Activated gamma-delta T cell treated with Interleukin-2 at 50 U/mL for 16 hours (primary cell): ENCODE data around the gene ACOT7.
"Not testable (repeated sequence)": the region's sequence is repeated elsewhere in the genome, so short reads cannot be mapped to it uniquely, and the experiment has no call there.

Experiments
- DNase-seq: peaks from one replicate; pipeline ENCODE4 v3.0.0-alpha.2; 2020

ACOT7 gene

DNA sequence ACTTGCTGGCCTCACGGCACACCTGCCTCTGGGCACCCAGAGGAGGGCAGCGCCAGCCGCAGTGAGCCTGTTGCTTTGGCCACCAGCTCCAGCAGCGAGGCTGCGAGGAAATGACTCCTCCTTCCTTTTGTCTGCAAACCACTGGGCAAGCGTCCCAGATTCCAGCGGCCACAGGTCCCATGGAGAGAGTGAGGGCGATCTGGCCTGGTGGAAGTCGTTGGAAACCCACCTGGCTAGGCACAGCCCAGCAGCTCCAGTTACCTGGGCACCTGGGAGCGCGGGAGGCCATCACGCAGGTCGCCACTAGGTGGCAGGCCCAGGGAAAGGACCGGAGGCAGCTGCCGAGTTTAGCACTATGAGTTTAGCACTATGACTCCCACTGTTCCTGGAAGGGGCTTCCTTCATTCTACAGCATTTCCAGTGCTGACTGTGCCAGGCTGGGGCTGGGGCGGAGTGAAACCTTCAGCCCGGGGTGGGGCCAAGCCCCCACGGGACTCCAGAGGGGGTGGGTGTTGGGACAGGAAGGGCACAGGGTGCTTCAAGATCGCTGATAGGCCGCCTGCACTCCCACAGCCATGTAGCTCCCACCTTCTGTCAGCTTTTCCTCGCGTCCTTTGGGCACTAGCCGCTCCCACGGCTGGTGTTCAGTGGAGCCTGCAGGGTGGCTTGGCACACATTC lies 29.9 kb upstream of the ACOT7 start:
- DNase-seq, result peak; percentile 70

DNA sequence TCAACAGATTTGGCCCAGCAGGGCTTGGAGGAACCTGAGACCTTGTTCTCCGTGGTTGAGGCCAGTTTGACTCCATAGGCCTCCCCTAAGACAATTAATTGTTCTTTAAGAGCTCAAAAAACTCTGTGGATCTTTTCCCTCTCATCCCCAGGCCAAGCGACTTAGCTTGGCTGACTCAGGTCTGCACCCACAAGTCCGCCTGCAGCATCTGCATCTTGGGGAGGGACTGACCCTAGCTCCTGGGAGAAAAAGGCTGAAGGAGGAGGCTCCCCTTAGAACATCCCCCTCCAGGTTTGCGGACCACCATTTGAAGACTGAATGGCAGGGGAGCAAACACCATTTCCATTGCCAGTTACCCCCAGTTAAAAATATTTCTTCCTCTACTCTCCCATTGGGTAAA lies 27.7 kb upstream of the ACOT7 start:
- DNase-seq, result no peak

DNA sequence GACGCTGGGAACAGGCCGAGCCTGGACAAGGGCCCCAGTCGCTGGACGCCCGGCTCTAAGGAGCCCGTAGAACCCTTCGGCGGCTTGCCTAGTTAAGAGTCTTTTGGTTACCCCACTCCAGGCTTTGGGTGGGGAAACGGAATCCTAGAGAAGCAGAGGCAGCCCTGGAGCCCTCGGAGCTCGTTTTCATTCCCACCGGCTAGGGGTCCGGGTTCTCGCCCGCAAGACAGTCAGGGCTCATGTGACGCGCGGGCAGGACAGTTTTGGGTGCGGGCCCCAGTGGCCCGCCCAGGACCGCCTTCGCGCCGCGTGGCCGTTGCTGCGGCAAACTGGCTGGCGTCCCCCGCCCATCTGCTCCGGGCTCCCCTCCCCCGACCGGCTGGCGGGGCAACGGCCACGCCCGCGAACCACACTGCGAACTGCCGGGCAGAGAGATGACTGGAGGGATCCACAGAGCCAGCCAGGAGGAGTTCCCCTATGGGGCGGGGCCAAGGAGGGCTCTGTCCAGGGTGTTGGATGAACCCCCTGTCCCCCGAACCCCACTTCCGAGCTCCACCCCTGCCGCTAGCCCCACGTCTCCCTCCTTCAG lies 27.0 kb upstream of the ACOT7 start:
- no peak for DNase-seq

DNA sequence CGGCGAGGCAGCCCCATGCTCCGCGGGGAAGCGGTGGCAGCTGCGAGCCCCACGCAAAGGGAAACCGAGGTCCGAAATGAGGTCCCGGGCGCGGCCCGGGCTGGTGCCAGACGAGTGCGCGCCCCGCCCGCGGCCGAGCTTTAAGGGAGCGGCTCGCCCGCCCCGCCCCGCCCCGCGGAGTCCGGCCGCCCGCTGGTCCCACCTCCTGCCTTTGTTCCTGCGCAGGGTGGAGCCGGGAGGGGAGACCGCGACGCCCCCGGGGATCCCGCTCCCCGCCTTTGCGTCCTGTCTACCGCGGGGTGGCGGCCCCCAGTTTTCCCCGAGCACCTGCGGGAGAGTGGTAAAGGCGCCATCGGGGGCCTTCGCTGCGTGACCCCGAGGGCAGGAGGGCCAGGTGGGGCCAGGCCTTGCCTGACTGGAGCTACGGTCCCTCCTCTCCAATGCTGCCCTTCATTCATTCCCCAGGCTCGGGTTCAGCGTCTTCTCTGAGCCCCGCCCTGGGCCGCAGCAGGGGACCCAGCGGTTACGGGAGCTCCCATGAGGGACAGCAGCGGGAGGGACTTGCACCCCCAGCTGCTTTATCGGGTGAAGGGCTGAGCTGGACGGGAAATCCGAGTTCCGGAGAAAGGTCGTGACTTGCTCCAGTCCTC lies 26.4 kb upstream of the ACOT7 start, which contains the start of gene HES2:
TSS of gene HES2 (minus strand) at position 116 of the 650 bp plus-strand sequence. CDS start at position 17, 99 bp downstream.
- no peak for DNase-seq

DNA sequence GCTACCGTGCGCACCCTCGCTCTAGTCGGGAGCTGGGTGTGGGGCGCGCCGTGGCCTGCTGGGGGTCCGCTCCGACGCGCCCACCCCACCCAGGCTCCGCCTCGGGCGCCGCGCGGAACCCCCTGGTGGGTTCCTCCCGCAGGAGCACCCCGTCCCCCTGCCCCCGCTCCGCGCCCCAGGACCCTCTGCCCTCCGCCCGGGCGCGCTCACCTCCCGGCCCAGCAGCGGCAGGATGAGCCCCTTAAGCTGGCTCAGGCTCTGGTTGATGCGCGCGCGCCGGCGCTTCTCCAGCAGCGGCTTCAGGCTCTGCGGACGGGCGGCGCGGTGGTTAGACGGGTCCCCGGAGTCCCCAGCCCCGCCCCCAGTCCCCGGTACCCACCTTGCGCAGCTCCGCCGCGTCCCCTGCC lies 25.8 kb upstream of the ACOT7 start:
- no peak for DNase-seq

DNA sequence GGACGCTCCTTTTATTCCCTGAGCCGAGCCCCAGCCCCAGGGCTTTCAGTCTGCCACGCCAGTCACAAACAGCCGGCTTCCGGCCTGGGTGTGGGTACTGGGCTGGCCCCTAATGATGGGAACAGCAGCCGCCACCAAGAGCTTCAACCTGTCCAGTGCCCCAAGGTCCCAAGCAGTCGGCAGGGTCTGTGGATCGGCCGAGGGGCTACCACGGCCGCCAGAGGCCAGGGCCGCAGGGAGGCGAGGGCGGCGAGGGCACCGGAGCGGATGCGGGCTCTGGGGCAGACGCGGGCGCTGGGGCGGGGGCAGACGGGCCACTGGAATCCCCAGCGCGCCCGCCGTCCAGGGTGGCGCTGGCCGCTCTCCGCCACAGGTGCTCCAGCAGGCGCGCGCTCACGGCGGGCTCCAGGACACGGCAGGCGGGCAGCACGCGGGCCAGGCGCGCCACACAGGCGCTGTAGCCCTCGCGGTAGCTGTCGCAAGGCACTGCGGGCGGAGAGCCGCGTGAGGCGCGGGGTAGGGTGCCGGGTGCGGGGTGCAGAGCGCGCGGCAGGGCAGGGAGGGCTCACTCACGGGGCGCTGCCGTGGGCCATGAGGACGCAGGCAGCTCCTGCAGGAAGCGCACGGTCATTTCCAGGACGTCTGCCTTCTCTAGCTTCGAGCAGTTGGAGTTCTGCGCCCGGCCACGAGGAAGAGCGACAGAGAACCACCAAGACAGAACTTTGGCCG lies 25.3 kb upstream of the ACOT7 start:
- no peak for DNase-seq

DNA sequence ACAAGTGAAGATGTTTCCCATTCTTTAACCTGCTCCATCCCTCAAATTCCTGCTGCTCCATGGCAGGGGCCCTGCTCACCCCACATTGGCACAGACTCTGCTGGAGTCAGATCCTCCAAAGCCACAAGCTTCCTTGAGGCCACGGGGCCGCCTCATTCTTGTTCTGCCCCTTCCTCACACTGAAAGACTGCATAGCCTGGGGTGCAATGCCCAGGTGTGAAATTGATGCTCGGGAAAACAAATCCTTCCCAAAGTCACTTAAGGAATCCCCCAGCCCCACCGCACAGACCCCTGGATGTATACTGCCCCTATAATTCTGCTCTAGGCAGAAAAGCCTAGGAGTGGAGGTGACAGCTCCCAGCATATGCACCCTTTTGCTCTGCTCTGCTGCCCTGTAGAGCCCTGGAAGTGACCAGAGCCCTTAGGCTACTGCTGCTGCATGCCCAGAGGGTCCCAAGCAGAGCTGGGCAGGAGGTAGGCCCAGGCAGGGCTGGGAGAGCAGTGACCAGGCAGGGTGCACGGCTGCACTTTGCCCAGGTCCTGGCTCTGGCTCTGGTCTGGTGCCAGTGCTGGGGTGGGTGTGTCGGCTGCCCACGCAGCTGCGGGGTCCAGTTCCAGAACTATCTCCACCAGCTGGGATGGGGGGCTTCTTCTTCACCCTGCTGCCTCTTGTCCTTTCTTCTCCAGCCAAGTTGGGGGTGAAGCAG lies 24.5 kb upstream of the ACOT7 start:
- no peak for DNase-seq

DNA sequence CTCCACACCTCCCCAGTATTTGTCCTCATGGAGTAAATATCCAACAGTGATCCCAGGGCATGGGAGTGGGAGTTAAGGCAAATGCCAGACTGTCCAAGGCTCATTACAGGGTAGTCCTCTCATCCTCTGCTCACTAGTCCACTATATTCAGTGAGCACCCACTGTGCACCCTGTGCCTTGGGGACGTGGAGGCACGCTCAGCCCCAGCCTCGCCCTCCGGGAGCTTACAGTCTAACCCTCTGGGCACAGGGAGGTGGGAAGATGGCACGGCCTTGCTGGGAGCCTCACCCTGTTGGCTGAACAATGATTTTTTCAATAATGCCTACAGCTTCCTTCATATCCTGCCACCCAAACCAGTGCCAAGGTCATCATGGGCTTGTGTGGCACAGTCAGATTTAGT lies 23.3 kb upstream of the ACOT7 start:
- no peak for DNase-seq

DNA sequence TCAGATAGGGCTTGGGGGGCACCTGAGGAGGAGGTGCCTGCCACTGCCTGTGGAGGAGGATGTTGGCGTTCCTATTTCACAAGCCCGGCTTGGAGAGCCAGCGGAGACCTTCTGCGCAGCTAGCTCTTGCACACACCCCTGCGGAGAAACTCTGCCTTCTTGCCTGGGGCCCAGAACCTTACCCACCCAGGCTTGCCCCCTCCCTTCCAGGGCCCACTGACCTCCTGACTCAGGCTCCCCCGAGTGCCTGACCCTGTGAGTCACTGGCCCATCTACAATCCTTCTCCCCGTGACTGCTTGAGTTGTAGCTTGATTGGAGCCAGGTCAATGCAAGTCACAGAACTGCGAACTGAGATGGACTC lies 22.7 kb upstream of the ACOT7 start:
- DNase-seq, result no peak

DNA sequence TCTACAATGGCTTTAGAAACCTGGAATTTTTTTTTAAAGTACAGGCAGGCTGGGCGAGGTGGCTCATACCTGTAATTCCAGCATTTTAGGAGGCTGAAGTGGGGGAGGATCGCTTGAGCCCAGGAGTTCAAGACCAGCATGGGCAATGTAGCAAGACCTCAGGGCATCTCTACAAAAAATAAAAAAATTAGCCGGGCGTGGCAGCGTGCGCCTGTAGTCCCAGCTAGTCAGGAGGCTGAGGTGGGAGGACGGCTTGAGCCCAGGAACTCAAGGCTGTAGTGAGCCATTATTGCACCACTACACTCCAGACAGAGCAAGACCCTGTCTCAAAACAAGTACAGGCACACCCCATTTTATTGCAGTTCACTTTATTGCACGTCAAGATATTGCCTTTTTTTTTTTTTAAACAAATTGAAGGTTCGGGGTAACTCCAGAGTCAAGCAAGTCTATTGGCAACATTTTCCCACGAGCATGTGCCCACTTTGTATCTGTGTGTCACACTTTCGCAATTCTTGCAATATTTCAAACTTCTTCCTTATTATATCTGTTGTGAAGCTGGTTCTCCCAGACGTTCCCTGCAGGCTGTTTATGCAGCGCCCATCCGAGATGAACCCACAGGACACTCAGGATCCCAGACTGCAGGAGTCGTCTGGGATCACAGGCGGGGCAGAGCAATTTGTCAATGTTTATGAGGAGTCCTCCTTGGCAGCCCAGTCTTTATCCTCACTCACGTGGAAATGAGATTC lies 21.5 kb upstream of the ACOT7 start:
- DNase-seq, result no peak

DNA sequence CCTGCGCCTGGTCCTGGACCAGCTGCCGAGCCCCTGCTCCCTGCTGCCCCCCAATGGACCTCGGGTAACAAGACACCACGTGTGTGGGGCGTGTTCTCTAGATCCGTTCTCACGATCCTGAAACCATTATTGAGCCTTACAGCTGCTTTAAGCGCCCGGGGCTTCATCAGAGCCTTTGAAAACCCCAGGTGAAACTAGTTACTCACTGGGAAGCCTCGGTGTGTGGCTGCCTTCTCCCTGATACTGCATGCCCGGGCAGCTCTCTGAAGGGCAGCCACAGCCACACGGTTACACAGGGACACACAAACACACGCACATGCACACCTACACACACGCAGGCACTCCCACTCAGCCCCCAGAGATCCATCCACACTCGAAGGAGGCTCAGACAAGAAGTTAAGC lies 20.9 kb upstream of the ACOT7 start:
- DNase-seq, result no peak

DNA sequence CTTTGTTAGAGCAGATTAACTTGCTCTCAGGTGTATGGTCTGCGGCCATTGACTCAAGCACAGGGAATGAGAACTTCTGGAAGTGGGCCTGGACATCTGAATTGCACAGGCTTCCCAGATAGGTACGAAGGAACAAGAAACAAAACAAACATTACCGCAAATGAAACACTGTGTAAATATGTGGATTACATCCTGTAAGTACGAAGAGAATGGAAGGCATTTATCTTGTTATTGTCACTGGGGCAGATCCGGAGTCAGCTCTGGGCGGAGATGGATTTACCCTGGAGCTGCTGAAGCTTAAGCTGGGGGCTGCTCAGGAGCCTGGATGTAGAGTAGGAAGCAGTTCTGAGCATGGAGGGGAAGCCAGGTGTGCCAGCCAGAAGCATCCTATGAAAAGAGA lies 19.3 kb upstream of the ACOT7 start:
- no peak for DNase-seq

DNA sequence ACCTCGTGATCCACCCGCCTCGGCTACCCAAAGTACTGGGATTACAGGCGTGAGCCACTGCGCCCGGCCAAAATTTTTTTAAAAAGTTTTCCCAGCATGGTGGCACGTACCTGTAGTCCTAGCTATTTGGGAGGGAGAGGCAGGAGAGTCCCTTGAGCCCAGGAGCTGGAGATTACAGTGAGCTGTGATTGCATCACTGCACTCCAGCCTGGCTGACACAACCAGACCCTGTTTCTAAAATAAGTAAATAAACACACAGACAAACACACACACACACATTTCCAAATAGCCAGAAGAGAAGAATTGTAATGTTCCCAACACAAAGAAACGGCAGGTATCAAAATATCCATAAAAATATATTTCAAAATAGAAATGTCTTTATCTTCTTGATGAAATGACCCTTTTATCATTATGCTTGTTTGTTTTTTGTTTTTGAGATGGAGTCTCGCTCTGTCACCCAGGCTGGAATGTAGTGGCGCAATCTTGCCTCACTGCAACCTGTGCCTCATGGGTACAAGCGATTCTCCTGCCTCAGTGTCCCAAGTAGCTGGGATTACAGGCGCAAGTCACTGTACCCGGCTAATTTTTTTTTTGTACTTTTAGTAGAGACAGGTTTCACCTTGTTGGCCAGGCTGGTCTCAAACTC lies 16.8 kb upstream of the ACOT7 start:
- no peak for DNase-seq

DNA sequence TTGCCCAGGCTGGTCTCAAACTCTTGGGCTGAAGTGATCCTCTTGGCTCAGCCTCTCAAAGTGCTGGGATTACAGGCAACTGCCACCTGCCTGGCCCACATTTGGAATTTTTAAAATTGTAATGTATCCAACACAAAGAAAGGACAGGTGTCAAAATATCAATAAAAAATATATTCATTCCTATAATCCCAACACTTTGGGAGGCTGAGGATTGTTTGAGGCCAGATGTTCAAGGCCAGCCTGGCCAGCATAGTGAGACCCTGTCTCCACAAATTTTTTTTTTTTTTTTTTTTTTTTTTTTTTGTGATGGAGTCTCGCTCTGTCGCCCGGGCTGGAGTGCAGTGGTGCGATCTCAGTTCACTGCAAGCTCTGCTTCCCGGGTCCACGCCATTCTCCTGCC lies 16.2 kb upstream of the ACOT7 start:
- no peak for DNase-seq

DNA sequence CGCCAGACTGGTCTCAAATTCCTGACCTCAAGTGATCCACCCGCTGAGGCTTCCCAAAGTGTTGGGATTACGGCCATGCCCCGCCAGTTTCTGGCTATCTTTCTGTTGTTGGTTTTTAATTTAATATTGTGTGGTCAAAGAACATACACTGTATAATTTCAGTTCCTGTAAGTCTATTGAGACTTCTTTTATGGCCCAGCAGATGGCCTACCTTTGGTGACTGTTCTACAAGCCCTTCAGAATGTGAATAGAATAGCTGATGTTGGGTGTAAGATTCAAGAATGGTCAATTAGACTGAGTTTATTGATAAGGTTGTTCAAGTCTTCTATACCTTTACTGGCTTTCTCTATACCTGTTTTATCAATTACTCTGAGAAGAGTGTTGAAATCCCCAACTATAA lies 15.5 kb upstream of the ACOT7 start:
- no peak for DNase-seq

DNA sequence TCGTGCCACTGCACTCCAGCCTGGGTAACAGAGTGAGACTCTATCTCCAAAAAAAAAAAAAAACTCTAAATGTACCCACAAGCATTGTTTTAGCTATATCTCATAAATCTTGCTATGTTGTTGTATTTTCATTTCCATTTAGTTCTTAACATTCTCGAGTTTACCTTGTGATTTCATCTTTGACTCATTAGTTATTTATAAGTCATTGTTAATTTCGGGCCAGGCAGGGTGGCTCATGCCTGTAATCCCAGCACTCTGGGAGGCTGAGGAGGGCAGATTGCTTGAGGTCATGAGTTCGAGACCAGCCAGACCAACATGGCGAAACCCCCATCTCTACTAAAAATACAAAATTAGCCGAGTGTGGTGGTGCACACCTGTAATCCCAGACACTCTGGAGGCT lies 14.5 kb upstream of the ACOT7 start:
- no peak for DNase-seq

DNA sequence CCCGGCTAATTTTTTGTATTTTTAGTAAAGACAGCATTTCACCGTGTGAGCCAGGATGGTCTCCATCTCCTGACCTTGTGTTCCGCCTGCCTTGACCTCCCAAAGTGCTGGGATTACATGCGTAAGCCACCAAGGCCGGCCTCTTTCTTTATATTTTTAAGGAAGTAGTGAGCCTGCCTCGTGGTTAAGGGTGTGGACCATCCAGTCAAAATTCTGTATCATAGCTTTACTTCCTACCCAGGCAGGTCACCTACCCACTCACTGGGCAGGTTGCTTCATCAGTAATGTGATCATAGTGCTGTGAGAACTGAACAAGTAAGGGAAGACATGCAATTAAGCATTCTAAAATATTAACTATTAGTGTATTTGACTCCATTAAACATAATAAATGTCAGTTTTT lies 8.1 kb upstream of the ACOT7 start:
- DNase-seq, result no peak

DNA sequence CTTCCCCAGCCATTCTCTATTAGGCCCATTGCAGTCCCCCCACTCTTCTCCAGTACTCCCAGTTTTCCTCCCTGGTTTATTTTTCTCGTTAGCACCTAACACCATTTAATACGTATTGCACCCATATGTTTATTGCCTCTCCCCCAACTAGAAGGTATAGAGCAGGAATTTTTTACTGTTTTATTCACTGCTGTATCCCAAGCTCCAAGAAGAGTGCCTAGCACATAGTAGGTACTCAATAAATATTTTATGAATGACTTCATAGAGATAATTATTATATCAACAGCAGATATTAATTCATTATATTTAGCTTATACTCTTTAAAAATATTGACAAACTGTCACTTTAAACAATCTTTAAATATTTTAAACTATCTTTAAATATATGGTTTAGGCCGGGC lies 5.7 kb upstream of the ACOT7 start:
- DNase-seq, result no peak

DNA sequence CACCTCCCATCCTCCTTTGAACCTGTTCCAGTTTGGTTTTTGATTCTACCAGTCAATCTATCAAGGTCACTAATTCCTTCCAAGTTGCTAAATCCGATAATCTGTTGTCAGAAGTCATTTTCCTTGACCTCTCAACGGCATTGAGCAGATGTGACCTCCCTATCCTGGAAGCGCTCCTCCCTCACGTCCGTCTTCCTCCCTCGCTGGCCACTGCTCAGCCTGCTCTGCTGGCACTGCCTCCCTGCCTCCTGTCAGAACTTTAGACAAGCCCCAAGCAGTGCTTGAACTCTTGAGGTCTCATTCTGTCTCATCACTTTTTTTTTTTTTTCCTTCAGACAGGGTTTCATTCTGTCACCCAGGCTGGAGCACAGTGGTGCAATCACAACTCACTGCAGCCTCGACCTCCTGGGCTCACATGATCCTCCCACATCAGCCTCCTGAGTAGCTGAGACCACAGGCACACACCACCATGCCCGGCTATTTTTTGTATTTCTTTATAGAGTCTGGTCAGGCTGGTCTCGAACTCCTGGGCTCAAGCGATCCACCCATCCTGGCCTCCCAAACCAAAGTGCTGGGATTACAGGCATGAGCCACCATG lies 4.4 kb upstream of the ACOT7 start:
- DNase-seq, result no peak

DNA sequence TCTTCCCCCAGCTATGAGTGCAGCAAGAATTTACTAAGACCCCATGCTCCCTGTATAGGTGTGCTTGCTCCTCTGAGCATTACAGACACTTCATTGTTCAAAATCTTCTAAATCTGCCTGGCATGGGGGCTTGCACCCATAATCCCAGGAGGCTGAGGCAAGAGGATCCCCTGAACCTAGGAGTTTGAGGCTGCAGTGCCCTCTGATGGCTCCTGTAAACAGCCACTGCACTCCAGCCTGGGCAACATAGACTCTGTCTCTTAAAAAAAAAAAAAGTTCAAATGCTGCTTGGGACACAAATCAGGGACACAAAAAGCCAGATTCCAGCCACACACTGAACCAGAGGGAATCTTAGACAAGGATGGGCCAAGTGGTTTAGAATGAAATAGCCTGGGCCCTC lies 3.4 kb upstream of the ACOT7 start:
- no peak for DNase-seq

DNA sequence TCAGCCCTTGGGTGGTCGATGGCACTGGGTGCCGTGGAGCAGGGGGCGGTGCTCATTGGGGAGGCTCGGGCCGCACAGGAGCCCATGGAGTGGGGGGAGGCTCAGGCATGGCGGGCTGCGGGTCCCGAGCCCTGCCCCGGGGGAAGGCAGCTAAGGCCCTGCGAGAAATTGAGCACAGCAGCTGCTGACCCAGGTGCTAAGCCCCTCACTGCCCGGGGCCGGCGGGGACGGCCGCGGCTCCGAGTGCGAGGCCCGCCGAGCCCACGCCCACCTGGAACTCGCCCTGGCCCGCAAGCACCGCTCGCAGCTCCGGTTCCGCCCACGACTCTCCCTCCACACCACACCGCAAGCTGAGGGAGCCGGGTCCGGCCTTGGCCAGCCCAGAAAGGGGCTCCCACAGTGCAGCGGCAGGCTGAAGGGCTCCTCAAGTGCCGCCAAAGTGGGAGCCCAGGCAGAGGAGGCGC lies 2.2 kb upstream of the ACOT7 start:
- not testable (repeated sequence) for DNase-seq
